ENCODE data around the gene PARD3. TPM values are rescaled to one million over a fixed set of nuclear protein-coding genes. Genes with fewer than 3 reads are reported as not detected.

PARD3 gene
- polyA plus RNA-seq, 1 donor from 2014 or later = 12.4 TPM

DNA sequence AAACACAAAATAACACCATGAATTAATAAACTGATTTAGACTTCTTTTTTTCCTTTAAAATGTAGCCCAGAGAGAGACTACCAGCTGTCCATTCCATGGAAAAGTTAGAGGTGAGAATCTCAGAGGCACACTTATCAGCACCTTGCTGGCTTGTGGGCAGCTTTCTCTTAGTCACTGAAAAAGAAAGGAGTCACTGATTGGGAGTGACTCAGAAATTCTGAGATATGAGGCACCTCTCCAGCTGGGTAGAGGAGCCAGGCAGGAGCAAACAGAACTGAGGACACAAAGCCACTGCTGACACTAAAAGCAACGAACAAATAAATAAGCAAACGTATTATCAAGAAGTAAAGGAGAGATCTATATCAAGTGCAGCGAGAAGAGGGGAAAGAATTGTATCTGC, 310.6 kb downstream of the PARD3 start:
- H3K9me3 ChIP-seq (ENCODE audit: low read length) = no peaks in the 10 kb centered on the region
- H3K9ac ChIP-seq (ENCODE audit: low read length) = no peak overlapping the region
- no peak overlapping the region for H3K4me3 ChIP-seq (ENCODE audit: low read length)
- H3F3A ChIP-seq (ENCODE audit: insufficient read depth, low read length, poor library complexity, severe bottlenecking) = no peaks in the 10 kb centered on the region
- no peak overlapping the region for H2AFZ ChIP-seq (ENCODE audit: low read depth, low read length)
- H3K79me2 ChIP-seq (replicated peaks; ENCODE audit: insufficient read depth, low read length) = no peaks in the 10 kb centered on the region
- TF ChIP-seq CTCF (IDR thresholded peaks at IDR 0.05; ENCODE audit: poor library complexity, severe bottlenecking) = no peak
- TF ChIP-seq MXI1 (conservative IDR thresholded peaks at IDR 0.05; ENCODE audit: poor library complexity, severe bottlenecking) = no peak
- no peak for TF ChIP-seq EZH2 (IDR thresholded peaks at IDR 0.05; ENCODE audit: borderline replicate concordance, insufficient read depth, low read length, poor library complexity, severe bottlenecking)
- TF ChIP-seq POLR2AphosphoS5 (IDR thresholded peaks at IDR 0.05) = no peak
- TF ChIP-seq SMC3 (conservative IDR thresholded peaks at IDR 0.05; ENCODE audit: poor library complexity) = no peak
- TF ChIP-seq REST (IDR thresholded peaks at IDR 0.05; ENCODE audit: borderline replicate concordance) = no peak
- no peak for TF ChIP-seq EP300 (conservative IDR thresholded peaks at IDR 0.05; ENCODE audit: poor library complexity, severe bottlenecking)
- TF ChIP-seq RAD21 (conservative IDR thresholded peaks at IDR 0.05) = no peak
- TF ChIP-seq TAF1 (IDR thresholded peaks at IDR 0.05; ENCODE audit: low read depth) = no peak
- H3K4me2 ChIP-seq (ENCODE audit: low read length) = no peak overlapping the region
- no peaks in the 10 kb centered on the region for H3K27me3 ChIP-seq (ENCODE audit: insufficient read depth, low read depth, low read length)
- no peaks in the 10 kb centered on the region for H3K36me3 ChIP-seq (ENCODE audit: insufficient read depth, low read length)
- no peaks in the 10 kb centered on the region for H4K20me1 ChIP-seq (ENCODE audit: insufficient read depth)
- no peak overlapping the region for H3K27ac ChIP-seq (ENCODE audit: low read length)
- H3K9me2 ChIP-seq (ENCODE audit: insufficient read depth, low read length) = no peaks in the 10 kb centered on the region

DNA sequence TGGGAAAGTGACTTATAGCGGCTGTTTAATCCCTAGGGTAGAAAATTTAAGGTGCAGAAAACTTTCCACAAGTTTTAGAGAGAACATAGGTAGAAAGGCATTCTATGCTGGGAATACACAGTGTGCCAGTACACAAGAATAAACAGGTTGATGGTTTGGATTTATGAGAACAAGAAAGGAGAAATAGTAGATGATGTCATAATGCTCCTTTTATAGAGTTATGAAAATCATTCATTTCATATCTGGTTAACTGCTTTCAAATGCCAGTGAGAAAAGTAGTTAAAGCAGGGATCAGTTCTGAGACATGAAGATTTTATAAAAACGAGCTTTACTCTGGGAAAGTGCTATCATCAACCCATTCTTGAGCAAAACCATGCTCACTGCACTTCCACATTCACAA, 311.4 kb downstream of the PARD3 start:
- Histone ChIP-seq H3K36me3 (ENCODE audit: insufficient read depth, low read length) (no peaks in the 10 kb centered on the region), H3K9me3 (ENCODE audit: low read length) (no peaks in the 10 kb centered on the region), H3K27me3 (ENCODE audit: insufficient read depth, low read depth, low read length) (no peaks in the 10 kb centered on the region), H3K27ac (ENCODE audit: low read length) (no peak overlapping the region), H2AFZ (ENCODE audit: low read depth, low read length) (no peak overlapping the region), H3K4me2 (ENCODE audit: low read length) (no peak overlapping the region), H3K4me3 (ENCODE audit: low read length) (no peak overlapping the region), H3K9me2 (ENCODE audit: insufficient read depth, low read length) (no peaks in the 10 kb centered on the region), H3F3A (ENCODE audit: insufficient read depth, low read length, poor library complexity, severe bottlenecking) (no peaks in the 10 kb centered on the region), H3K79me2 (replicated peaks; ENCODE audit: insufficient read depth, low read length) (no peaks in the 10 kb centered on the region), H4K20me1 (ENCODE audit: insufficient read depth) (no peaks in the 10 kb centered on the region), H3K9ac (ENCODE audit: low read length) (no peak overlapping the region)
- TF ChIP-seq EP300 (conservative IDR thresholded peaks at IDR 0.05; ENCODE audit: poor library complexity, severe bottlenecking) (no peak), RAD21 (conservative IDR thresholded peaks at IDR 0.05) (no peak), MXI1 (conservative IDR thresholded peaks at IDR 0.05; ENCODE audit: poor library complexity, severe bottlenecking) (no peak), CTCF (IDR thresholded peaks at IDR 0.05; ENCODE audit: poor library complexity, severe bottlenecking) (no peak), SMC3 (conservative IDR thresholded peaks at IDR 0.05; ENCODE audit: poor library complexity) (no peak), REST (IDR thresholded peaks at IDR 0.05; ENCODE audit: borderline replicate concordance) (no peak), EZH2 (IDR thresholded peaks at IDR 0.05; ENCODE audit: borderline replicate concordance, insufficient read depth, low read length, poor library complexity, severe bottlenecking) (no peak), TAF1 (IDR thresholded peaks at IDR 0.05; ENCODE audit: low read depth) (no peak), POLR2AphosphoS5 (IDR thresholded peaks at IDR 0.05) (no peak)
